ENCODE data around the gene PTPRN2. TPM values are rescaled to one million over a fixed set of nuclear protein-coding genes. Genes with fewer than 3 reads are reported as not detected.

The PTPRN2 gene
- total and polyA plus RNA-seq, 2 of the 13 experiments (the other 11 are each of a cell fraction or from before 2014, with no cell fraction given) = 2.5 to 24.2 TPM

- no peak for TF ChIP-seq FUBP1 (CRISPR knock-in tag; IDR thresholded peaks at IDR 0.05; ENCODE audit: borderline replicate concordance)
- no peak for TF ChIP-seq ZKSCAN8 (CRISPR knock-in tag; IDR thresholded peaks at IDR 0.05; ENCODE audit: borderline replicate concordance)
- no peak for TF ChIP-seq ZBTB1 (CRISPR knock-in tag; IDR thresholded peaks at IDR 0.05; ENCODE audit: borderline replicate concordance)
- TF ChIP-seq ZFY (CRISPR knock-in tag; IDR thresholded peaks at IDR 0.05) = no peak
- TF ChIP-seq ZNF749 (CRISPR knock-in tag; IDR thresholded peaks at IDR 0.05; ENCODE audit: borderline replicate concordance) = no peak
- TF ChIP-seq ZNF430 (CRISPR knock-in tag; IDR thresholded peaks at IDR 0.05) = no peak
- TF ChIP-seq FOXA3 (CRISPR knock-in tag; IDR thresholded peaks at IDR 0.05) = peak; percentile 32; the same call in 1 of the 2 replicates
- TF ChIP-seq ELF4 (CRISPR knock-in tag; IDR thresholded peaks at IDR 0.05; ENCODE audit: borderline replicate concordance) = no peak
- no peak for TF ChIP-seq ETS1 (CRISPR knock-in tag; IDR thresholded peaks at IDR 0.05)
- TF ChIP-seq NFAT5 (CRISPR knock-in tag; IDR thresholded peaks at IDR 0.05) = no peak
- no peak for TF ChIP-seq ZNF451 (CRISPR knock-in tag; IDR thresholded peaks at IDR 0.05)
- no peak for TF ChIP-seq ZNF788 (CRISPR knock-in tag; IDR thresholded peaks at IDR 0.05; ENCODE audit: borderline replicate concordance)
- no peak for TF ChIP-seq EED (CRISPR knock-in tag; IDR thresholded peaks at IDR 0.05)
- TF ChIP-seq ZNF382 (CRISPR knock-in tag; IDR thresholded peaks at IDR 0.05; ENCODE audit: borderline replicate concordance) = no peak
- TF ChIP-seq HDAC6 (IDR thresholded peaks at IDR 0.05; ENCODE audit: low read depth, low read length) = no peak
- no peak for TF ChIP-seq ZNF569 (CRISPR knock-in tag; IDR thresholded peaks at IDR 0.05; ENCODE audit: borderline replicate concordance)
- no peak for TF ChIP-seq E2F2 (CRISPR knock-in tag; IDR thresholded peaks at IDR 0.05; ENCODE audit: borderline replicate concordance)
- TF ChIP-seq ZNF460 (CRISPR knock-in tag; IDR thresholded peaks at IDR 0.05; ENCODE audit: borderline replicate concordance) = no peak
- TF ChIP-seq SYNCRIP (IDR thresholded peaks at IDR 0.05; ENCODE audit: insufficient read depth, low read depth, low read length) = no peak
- TF ChIP-seq ZNF773 (CRISPR knock-in tag; IDR thresholded peaks at IDR 0.05; ENCODE audit: borderline replicate concordance) = no peak
- TF ChIP-seq TBX2 (CRISPR knock-in tag; IDR thresholded peaks at IDR 0.05; ENCODE audit: borderline replicate concordance) = no peak; the same call in 1 of the 2 replicates
- TF ChIP-seq ZNF816 (CRISPR knock-in tag; IDR thresholded peaks at IDR 0.05; ENCODE audit: borderline replicate concordance) = no peak
Observed at GRCh38 chr7:158591944-158592343, 4.3 kb upstream of the PTPRN2 start (continued).
